DND-41 (cell line): Measurements from ENCODE around the gene CLEC4D.
"Not testable (repeated sequence)": the region's sequence is repeated elsewhere in the genome, so short reads cannot be mapped to it uniquely, and the experiment has no call there.

Source experiments
- EZH2 ChIP-seq: IDR thresholded peaks from 3 replicates; pipeline ENCODE4 v1.6.1; 2012; ENCODE audit warnings: borderline replicate concordance, low read depth, mild to moderate bottlenecking, moderate library complexity, low read length, inconsistent platforms; ENCODE audit not compliant: severe bottlenecking
- TF ChIP-seq, protein P1 (sequence below): IDR thresholded peaks from 2 replicates; pipeline ENCODE4 v1.5.1; 2012; ENCODE audit warnings: borderline replicate concordance, low read length, moderate library complexity, mild to moderate bottlenecking; ENCODE audit not compliant: poor library complexity, severe bottlenecking; ENCODE audit errors: extremely low read depth

DNA sequence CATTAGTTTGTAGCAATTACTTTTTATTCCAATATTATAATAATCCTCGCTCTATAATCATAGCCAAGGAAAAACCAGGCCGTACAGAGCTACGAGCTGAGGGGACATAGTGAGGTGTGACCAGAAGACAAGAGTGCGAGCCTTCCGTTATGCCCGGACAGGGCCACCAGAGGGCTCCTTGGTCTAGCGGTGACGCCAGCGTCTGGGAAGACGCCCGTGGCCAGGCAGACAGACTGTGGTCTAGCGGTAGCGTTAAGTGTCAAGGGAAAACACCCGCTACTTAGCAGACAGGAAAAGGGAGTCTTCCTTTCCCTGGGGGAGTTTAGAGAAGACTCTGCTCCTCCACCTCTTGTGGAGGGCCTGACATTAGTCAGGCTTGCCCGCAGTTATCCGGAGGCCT is 24.5 kb downstream of the CLEC4D start:
- TF ChIP-seq, protein P1, sequence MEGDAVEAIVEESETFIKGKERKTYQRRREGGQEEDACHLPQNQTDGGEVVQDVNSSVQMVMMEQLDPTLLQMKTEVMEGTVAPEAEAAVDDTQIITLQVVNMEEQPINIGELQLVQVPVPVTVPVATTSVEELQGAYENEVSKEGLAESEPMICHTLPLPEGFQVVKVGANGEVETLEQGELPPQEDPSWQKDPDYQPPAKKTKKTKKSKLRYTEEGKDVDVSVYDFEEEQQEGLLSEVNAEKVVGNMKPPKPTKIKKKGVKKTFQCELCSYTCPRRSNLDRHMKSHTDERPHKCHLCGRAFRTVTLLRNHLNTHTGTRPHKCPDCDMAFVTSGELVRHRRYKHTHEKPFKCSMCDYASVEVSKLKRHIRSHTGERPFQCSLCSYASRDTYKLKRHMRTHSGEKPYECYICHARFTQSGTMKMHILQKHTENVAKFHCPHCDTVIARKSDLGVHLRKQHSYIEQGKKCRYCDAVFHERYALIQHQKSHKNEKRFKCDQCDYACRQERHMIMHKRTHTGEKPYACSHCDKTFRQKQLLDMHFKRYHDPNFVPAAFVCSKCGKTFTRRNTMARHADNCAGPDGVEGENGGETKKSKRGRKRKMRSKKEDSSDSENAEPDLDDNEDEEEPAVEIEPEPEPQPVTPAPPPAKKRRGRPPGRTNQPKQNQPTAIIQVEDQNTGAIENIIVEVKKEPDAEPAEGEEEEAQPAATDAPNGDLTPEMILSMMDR, result peak; percentile 14
- not testable (repeated sequence) for TF ChIP-seq EZH2
